Natural killer cell (primary cell): Measurements from ENCODE around the gene P2RX3. TPM values are rescaled to one million over a fixed set of nuclear protein-coding genes. Genes with fewer than 3 reads are reported as not detected.

Experiments used
- ATAC-seq, 3 donors: fragments of 150-1000 bp in 2 of 3; fragments of 200-7000 bp in 1 of 3; cut with Tn5 transposase; 1 replicate in 1 of 3; 2 replicates in 2 of 3; pipeline ENCODE4 v1.10.0; 2021; ENCODE audit warnings: mild to moderate bottlenecking in 2 of 3, moderate library complexity in 2 of 3
- DNase-seq, 2 donors: peaks; one replicate each; pipeline versions ENCODE4 v3.0.0 to v3.0.0-alpha.2; 2013 to 2021; ENCODE audit warnings: mixed read lengths in 1 of 2
- H3K27ac ChIP-seq: one replicate; pipeline ENCODE4 v1.5.1; 2013; ENCODE audit warnings: mild to moderate bottlenecking, low read length
- H3K27me3 ChIP-seq: one replicate; pipeline ENCODE4 v1.6.1; 2013; ENCODE audit warnings: low read length; ENCODE audit not compliant: control insufficient read depth, insufficient read depth
- H3K36me3 ChIP-seq: one replicate; pipeline ENCODE4 v1.6.1; 2013; ENCODE audit warnings: low read length; ENCODE audit not compliant: control insufficient read depth, insufficient read depth
- H3K4me1 ChIP-seq: one replicate; pipeline ENCODE4 v1.6.1; 2013; ENCODE audit warnings: low read length; ENCODE audit not compliant: control insufficient read depth, insufficient read depth
- H3K4me3 ChIP-seq: one replicate; pipeline ENCODE4 v1.5.1; 2013; ENCODE audit warnings: low read length
- H3K9me3 ChIP-seq: one replicate; pipeline ENCODE4 v1.6.1; 2013; ENCODE audit warnings: low read length; ENCODE audit not compliant: control insufficient read depth, insufficient read depth
- H3K27ac Mint-ChIP-seq, 2 donors: one replicate each; pipeline ENCODE4 v1.8.0; 2022; ENCODE audit warnings: mild to moderate bottlenecking in 2 of 2, mixed read lengths in 2 of 2, moderate library complexity in 1 of 2
- H3K27me3 Mint-ChIP-seq, 2 donors: one replicate each; pipeline ENCODE4 v1.8.0; 2022; ENCODE audit warnings: low read depth in 2 of 2, mixed read lengths in 2 of 2
- H3K36me3 Mint-ChIP-seq: one replicate; pipeline ENCODE4 v1.8.0; 2022; ENCODE audit warnings: mixed read lengths
- H3K4me1 Mint-ChIP-seq, 2 donors: one replicate each; pipeline ENCODE4 v1.8.0; 2022; ENCODE audit warnings: mixed read lengths in 2 of 2
- H3K4me3 Mint-ChIP-seq: one replicate; pipeline ENCODE4 v1.8.0; 2022; ENCODE audit warnings: mild to moderate bottlenecking, moderate library complexity, mixed read lengths
- H3K9me3 Mint-ChIP-seq, 2 donors: one replicate each; pipeline ENCODE4 v1.8.0; 2022; ENCODE audit warnings: mixed read lengths in 2 of 2
- CTCF ChIP-seq: fragments of 200-600 bp; IDR thresholded peaks from one replicate; pipeline ENCODE4 v1.8.0; 2022; ENCODE audit warnings: antibody characterized with exemption
- WGBS: methylation state at CpG from one replicate; pipeline ENCODE4 v1.1.7; 2013; ENCODE audit warnings: missing lambda C conversion rate; ENCODE audit not compliant: insufficient coverage; 5-methylcytosine and 5-hydroxymethylcytosine counted together
- intact Hi-C: fragments of 100-400 bp; cut with micrococcal nuclease; formaldehyde crosslinking; loops from one replicate; pipeline ENCODE4 v1.14.2; 2022
- total RNA-seq, 4 donors: library from RNA; stranded (reverse); fragments of 120-200 nt in 1 of 4; gene quantifications; one replicate each; pipeline versions ENCODE4 v1.2.3 to v1.2.4, GENCODE V29; 2013 to 2022

P2RX3 gene
- total RNA-seq, 3 donors from 2014 or later (not counting 1 experiment from before 2014, with no cell fraction given): not detected

GRCh38 chr11:57320719-57321387, 17.3 kb upstream of the P2RX3 start:
- H3K4me3 ChIP-seq: no peak overlapping the region
- no peak for TF ChIP-seq CTCF
- no peak overlapping the region for H3K27ac ChIP-seq
- no peaks in the 10 kb centered on the region for H3K36me3 ChIP-seq
- H3K27me3 ChIP-seq: no peaks in the 10 kb centered on the region
- DNase-seq (no peak), ATAC-seq (no peak)
- peaks cover 14% of the 10 kb centered on the region for H3K4me1 ChIP-seq
- H3K4me3 Mint-ChIP-seq: no peak overlapping the region
- H3K36me3 Mint-ChIP-seq: no peaks in the 10 kb centered on the region
- no peaks in the 10 kb centered on the region for H3K27me3 Mint-ChIP-seq
- 96% methylated on average over 2 of the region's 2 CpGs for WGBS
- H3K9me3 ChIP-seq: no peaks in the 10 kb centered on the region
- H3K9me3 Mint-ChIP-seq: no peaks in the 10 kb centered on the region
- peaks cover 8 to 32% of the 10 kb centered on the region in 2 donors for H3K4me1 Mint-ChIP-seq
- peak overlapping the region in 1 of 2 donors; percentile 0 for H3K27ac Mint-ChIP-seq
- intact Hi-C loops: no loop called here

DNA sequence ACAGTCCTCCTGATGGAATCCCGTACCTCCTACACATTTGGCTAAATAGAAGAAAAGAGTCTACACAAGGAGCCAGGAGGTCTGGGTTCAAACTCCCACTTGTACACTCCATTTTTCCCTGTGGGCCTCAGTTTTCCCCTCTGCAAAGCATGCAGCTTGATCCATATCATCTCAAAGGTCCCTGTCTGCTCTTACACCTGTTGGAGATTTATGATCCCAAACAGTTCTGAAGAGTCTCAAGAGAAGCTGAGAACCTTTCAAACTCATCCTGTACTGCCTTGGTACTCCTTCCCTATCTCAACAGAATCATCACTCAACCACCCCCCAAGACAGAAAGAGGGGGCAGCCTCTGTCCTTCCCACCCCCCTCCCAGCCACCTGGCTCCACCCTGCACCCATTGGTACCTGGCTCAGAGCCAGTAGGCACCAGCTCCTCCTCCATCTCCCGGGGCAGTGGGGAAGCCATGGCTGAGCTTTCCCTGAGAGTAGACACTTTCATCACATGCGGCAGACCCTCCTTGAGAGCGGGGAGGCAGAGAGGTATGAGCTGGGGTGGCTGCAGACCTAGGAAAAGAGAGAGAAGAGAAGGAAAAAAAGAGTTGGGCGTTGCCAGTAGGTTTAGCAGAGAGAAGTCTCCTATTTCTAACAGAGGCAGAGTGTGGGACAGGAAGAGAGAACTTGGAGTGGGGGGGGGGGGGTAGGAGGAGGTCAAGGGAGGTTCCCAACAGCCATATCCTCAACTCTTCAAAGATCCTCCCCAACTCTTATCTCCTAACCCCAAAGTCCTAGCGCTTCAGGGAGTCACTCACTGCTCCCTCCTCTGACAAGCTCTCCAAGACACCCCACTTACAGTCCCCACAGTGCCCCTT, 16.5 kb upstream of the P2RX3 start:
- peaks cover 19% of the 10 kb centered on the region for H3K4me1 ChIP-seq
- peak overlapping the region in 1 of 2 donors; percentile 0 for H3K27ac Mint-ChIP-seq
- WGBS: 90% methylated on average over 5 of the region's 6 CpGs
- no peaks in the 10 kb centered on the region for H3K36me3 Mint-ChIP-seq
- H3K27ac ChIP-seq: no peak overlapping the region
- H3K9me3 Mint-ChIP-seq: no peaks in the 10 kb centered on the region
- TF ChIP-seq CTCF: no peak
- intact Hi-C loops: no loop called here
- no peaks in the 10 kb centered on the region for H3K27me3 Mint-ChIP-seq
- peaks cover 1% of the 10 kb centered on the region for H3K36me3 ChIP-seq
- peak overlapping the region; percentile 40 for H3K4me3 Mint-ChIP-seq
- DNase-seq (no peak), ATAC-seq (no peak)
- H3K27me3 ChIP-seq: no peaks in the 10 kb centered on the region
- no peaks in the 10 kb centered on the region for H3K9me3 ChIP-seq
- peaks cover 10 to 35% of the 10 kb centered on the region in 2 donors for H3K4me1 Mint-ChIP-seq
- H3K4me3 ChIP-seq: no peak overlapping the region

- WGBS: 83% methylated on average over 12 of the region's 13 CpGs
- Histone ChIP-seq H3K9me3 (no peaks in the 10 kb centered on the region), H3K27ac (no peak overlapping the region), H3K4me3 (no peak overlapping the region), H3K36me3 (peaks cover 10% of the 10 kb centered on the region), H3K4me1 (peaks cover 19% of the 10 kb centered on the region), H3K27me3 (no peaks in the 10 kb centered on the region)
- ATAC-seq (no peak), DNase-seq (peak in 1 of 2 donors; percentile 36)
- TF ChIP-seq CTCF: no peak
- H3K9me3 Mint-ChIP-seq: no peaks in the 10 kb centered on the region
- peak overlapping the region; percentile 91 for H3K4me3 Mint-ChIP-seq
- no peaks in the 10 kb centered on the region for H3K27me3 Mint-ChIP-seq
- H3K36me3 Mint-ChIP-seq: peaks cover 8% of the 10 kb centered on the region
- H3K27ac Mint-ChIP-seq: peak overlapping the region; percentile 69 to 96
- H3K4me1 Mint-ChIP-seq: peaks cover 10 to 35% of the 10 kb centered on the region in 2 donors
- intact Hi-C loops: no loop called here
Measured at GRCh38 chr11:57322256-57323166, 15.6 kb upstream of the P2RX3 start.
